ENCODE measurements around the gene AKAP7.

GRCh38 chr6:131250122-131250521 is 114.9 kb downstream of the AKAP7 start:
- no peak for TF ChIP-seq POLR2AphosphoS5 (IDR thresholded peaks at IDR 0.05)
- TF ChIP-seq, protein P1, sequence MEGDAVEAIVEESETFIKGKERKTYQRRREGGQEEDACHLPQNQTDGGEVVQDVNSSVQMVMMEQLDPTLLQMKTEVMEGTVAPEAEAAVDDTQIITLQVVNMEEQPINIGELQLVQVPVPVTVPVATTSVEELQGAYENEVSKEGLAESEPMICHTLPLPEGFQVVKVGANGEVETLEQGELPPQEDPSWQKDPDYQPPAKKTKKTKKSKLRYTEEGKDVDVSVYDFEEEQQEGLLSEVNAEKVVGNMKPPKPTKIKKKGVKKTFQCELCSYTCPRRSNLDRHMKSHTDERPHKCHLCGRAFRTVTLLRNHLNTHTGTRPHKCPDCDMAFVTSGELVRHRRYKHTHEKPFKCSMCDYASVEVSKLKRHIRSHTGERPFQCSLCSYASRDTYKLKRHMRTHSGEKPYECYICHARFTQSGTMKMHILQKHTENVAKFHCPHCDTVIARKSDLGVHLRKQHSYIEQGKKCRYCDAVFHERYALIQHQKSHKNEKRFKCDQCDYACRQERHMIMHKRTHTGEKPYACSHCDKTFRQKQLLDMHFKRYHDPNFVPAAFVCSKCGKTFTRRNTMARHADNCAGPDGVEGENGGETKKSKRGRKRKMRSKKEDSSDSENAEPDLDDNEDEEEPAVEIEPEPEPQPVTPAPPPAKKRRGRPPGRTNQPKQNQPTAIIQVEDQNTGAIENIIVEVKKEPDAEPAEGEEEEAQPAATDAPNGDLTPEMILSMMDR (IDR thresholded peaks at IDR 0.05) = no peak
- no peak for TF ChIP-seq POLR2A (IDR thresholded peaks at IDR 0.05)

All from gastroesophageal sphincter (tissue), 3 donors.